ENCODE measurements around the gene DHRS3. TPM values are rescaled to one million over a fixed set of nuclear protein-coding genes. Genes with fewer than 3 reads are reported as not detected.

The DHRS3 gene
- total RNA-seq, 1 experiment from 2014 or later: 87.0 TPM

DNA sequence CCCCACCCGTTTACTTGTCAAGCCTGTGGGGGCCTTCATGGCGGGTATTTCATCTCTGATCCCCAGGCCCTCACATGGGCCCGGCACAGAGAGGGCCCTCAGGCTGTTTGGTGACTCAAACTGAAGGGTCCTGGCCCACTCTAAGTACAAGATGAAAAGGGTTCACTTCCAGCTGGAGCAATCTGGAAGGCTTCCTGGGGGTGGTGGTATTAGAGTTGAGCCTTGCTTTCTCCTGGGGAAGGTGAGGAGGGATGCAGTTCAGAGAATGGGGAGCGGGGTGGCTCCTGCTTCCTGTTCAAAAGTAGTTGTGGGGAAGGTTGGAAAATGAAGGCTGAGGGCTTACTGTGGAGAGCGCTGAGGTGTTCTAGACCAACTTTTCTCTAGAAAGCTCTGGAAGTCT lies 47.7 kb downstream of the DHRS3 start (continued):
- TF ChIP-seq, protein P1, sequence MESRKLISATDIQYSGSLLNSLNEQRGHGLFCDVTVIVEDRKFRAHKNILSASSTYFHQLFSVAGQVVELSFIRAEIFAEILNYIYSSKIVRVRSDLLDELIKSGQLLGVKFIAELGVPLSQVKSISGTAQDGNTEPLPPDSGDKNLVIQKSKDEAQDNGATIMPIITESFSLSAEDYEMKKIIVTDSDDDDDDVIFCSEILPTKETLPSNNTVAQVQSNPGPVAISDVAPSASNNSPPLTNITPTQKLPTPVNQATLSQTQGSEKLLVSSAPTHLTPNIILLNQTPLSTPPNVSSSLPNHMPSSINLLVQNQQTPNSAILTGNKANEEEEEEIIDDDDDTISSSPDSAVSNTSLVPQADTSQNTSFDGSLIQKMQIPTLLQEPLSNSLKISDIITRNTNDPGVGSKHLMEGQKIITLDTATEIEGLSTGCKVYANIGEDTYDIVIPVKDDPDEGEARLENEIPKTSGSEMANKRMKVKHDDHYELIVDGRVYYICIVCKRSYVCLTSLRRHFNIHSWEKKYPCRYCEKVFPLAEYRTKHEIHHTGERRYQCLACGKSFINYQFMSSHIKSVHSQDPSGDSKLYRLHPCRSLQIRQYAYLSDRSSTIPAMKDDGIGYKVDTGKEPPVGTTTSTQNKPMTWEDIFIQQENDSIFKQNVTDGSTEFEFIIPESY (IDR thresholded peaks at IDR 0.05; ENCODE audit: extremely low read depth, insufficient replicate concordance, low read length): no peak
- no peak for TF ChIP-seq JUND (IDR thresholded peaks at IDR 0.05)
- no peak for TF ChIP-seq SP1 (IDR thresholded peaks at IDR 0.05; ENCODE audit: low read depth)

DNA sequence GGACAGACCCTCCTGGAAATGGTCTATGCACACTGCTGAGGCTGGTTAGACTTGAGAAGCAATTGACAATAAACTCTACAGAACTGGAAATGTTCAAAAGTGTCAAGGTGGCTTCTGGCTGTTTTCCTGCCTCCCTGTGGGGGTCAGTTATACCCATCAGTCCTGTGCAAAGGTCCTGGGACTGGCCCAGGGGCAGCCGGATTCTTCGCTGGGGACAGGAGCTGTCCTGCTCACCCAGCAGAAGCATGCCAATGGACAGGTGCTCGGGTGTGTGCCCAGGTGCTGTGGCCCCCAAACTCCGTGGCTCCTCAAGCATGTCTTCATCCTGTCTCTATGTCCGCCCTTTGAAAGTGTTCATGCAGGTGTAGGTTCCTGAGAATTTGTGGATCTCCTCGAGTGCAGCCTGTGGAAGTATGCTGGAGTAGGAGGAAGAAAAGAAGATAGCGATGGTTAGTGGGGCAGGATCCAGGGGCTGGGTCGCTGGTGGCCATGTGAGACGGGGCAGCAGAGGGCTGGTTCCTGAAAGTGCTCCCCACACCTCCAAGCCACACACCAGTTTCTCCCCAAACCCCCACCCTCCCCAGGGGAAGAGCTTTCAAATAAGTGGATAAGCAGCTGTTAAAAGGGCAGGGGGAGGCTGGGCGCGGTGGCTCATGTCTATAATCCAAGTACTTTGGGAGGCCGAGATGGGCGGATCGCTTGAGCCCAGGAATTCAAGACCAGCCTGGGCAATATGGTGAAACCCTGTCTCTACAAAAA lies 49.8 kb downstream of the DHRS3 start:
- peaks cover 0 to 19% of the 10 kb centered on the region in 2 experiments; a peak in 1 of 4 replicates for H3K36me3 ChIP-seq (ENCODE audit: control insufficient read depth in 1 of 2, insufficient read depth in 2 of 2, low read length in 2 of 2)
- no peaks in the 10 kb centered on the region for H3K27me3 ChIP-seq (ENCODE audit: insufficient read depth, low read length)
- H4K20me1 ChIP-seq (ENCODE audit: insufficient read depth): no peaks in the 10 kb centered on the region
- H3K9ac ChIP-seq (ENCODE audit: low read length): no peak overlapping the region
- TSS peak; percentile 35 for BruUV-seq (replicated peaks)
- DNase-seq (ENCODE audit: low read depth, low spot score): no peak
- peaks cover 0 to 10% of the 10 kb centered on the region in 2 experiments; a peak in 2 of 4 replicates for H3K9me3 ChIP-seq (ENCODE audit: control insufficient read depth in 1 of 2, insufficient read depth in 1 of 2, low read depth in 1 of 2, low read length in 2 of 2)
- H3K4me3 ChIP-seq (replicated peaks in 1 of 2; ENCODE audit: low read depth in 1 of 2, low read length in 2 of 2): no peak overlapping the region
- no peak for ATAC-seq
- RAD21 ChIA-PET (ENCODE audit: low non-redundant PET in 1 of 2, low total read pairs in 2 of 2, uncharacterized antibody in 2 of 2, unreplicated experiment in 2 of 2): no interaction called here
- no peak overlapping the region for H2AFZ ChIP-seq (ENCODE audit: low read depth, low read length, poor library complexity, severe bottlenecking)
- POLR2A ChIA-PET: no interaction called here
- peaks cover 10 to 26% of the 10 kb centered on the region in 2 experiments for H3K4me1 ChIP-seq (ENCODE audit: control insufficient read depth in 1 of 2, insufficient read depth in 2 of 2, low read length in 2 of 2)
- H3K4me2 ChIP-seq (ENCODE audit: low read length): no peak overlapping the region
- no peak overlapping the region for H3K27ac ChIP-seq (ENCODE audit: low read depth, low read length)
- H3K79me2 ChIP-seq (ENCODE audit: insufficient read depth, low read length): no peaks in the 10 kb centered on the region
- TF ChIP-seq CEBPB (IDR thresholded peaks at IDR 0.05; ENCODE audit: low read depth) (no peak), ELF1 (IDR thresholded peaks at IDR 0.05; ENCODE audit: borderline replicate concordance, low read depth) (no peak), CTCF (IDR thresholded peaks at IDR 0.05 in 2 of 3, conservative IDR thresholded peaks at IDR 0.05 in 1 of 3; ENCODE audit: borderline replicate concordance in 1 of 3, insufficient read depth in 1 of 3, low read depth in 2 of 3, low read length in 2 of 3) (no peak), POLR2A (IDR thresholded peaks at IDR 0.05; ENCODE audit: borderline replicate concordance, extremely low read depth, insufficient read depth, insufficient read length) (no peak), CBX3 (IDR thresholded peaks at IDR 0.05; ENCODE audit: low read depth) (no peak), EZH2 (IDR thresholded peaks at IDR 0.05) (no peak), REST (IDR thresholded peaks at IDR 0.05; ENCODE audit: low read depth) (no peak), ZFX (IDR thresholded peaks at IDR 0.05) (no peak)
- TF ChIP-seq, protein P1 (IDR thresholded peaks at IDR 0.05; ENCODE audit: extremely low read depth, insufficient replicate concordance, low read length): no peak
- H3K9me2 ChIP-seq (ENCODE audit: insufficient read depth): no peaks in the 10 kb centered on the region
- CTCF ChIA-PET: no interaction called here
- intact Hi-C loops (cut with micrococcal nuclease): no loop called here

All from HCT116 (cell line).